HepG2 (cell line): ENCODE measurements around the gene VPS25.
"Not testable (repeated sequence)": the region's sequence is repeated elsewhere in the genome, so short reads cannot be mapped to it uniquely, and the experiment has no call there.

ENCODE experiments used
- BHLHE40 ChIP-seq: IDR thresholded peaks from 2 replicates; pipeline ENCODE4 v1.6.1; 2011; ENCODE audit warnings: low read length, improper control_type of control experiment
- BRCA1 ChIP-seq: sonication (generic); formaldehyde crosslinking; IDR thresholded peaks from 2 replicates; pipeline ENCODE4 v1.4.0; 2020; ENCODE audit warnings: missing genetic modification reagents
- EZH2 ChIP-seq: conservative IDR thresholded peaks from 2 replicates; pipeline ENCODE4 v1.6.1; 2012; ENCODE audit warnings: mild to moderate bottlenecking, low read depth, low read length, moderate library complexity
- GABPA ChIP-seq, 2 experiments: IDR thresholded peaks; 2 replicates each; pipeline ENCODE4 v1.6.1; 2011 to 2016; ENCODE audit warnings: low read depth in 2 of 2, low read length in 1 of 2, missing biosample characterization in 1 of 2, missing genetic modification characterization in 1 of 2
- MXI1 ChIP-seq: IDR thresholded peaks from 3 replicates; pipeline ENCODE4 v1.6.1; 2012; ENCODE audit warnings: low read depth, low read length, inconsistent platforms, borderline replicate concordance
- REST ChIP-seq, 2 experiments: IDR thresholded peaks; 2 replicates each; pipeline ENCODE4 v1.6.1; 2011 to 2012; ENCODE audit warnings: low read length in 2 of 2, borderline replicate concordance in 1 of 2, low read depth in 1 of 2, mild to moderate bottlenecking in 1 of 2, moderate library complexity in 1 of 2
- SETDB1 ChIP-seq: sonication (generic); formaldehyde crosslinking; IDR thresholded peaks from 2 replicates; pipeline ENCODE4 v1.5.1; 2020; ENCODE audit warnings: missing genetic modification reagents, mild to moderate bottlenecking, borderline replicate concordance
- TAF15 ChIP-seq: fragments of 200-400 bp; formaldehyde crosslinking; IDR thresholded peaks from one replicate; pipeline ENCODE4 v1.6.1; 2018; ENCODE audit warnings: mild to moderate bottlenecking, low read depth, low read length; ENCODE audit not compliant: poor library complexity, severe bottlenecking
- ZFP36L1 ChIP-seq: sonication (generic); formaldehyde crosslinking; IDR thresholded peaks from 2 replicates; pipeline ENCODE4 v1.8.0; 2022; ENCODE audit warnings: mild to moderate bottlenecking, missing genetic modification reagents, moderate library complexity
- ZFYVE20 ChIP-seq: sonication (generic); formaldehyde crosslinking; IDR thresholded peaks from 2 replicates; pipeline ENCODE4 v1.8.0; 2023; ENCODE audit warnings: low read depth, mild to moderate bottlenecking, moderate library complexity, missing genetic modification reagents, borderline replicate concordance
- ZKSCAN8 ChIP-seq: IDR thresholded peaks from 2 replicates; pipeline ENCODE4 v1.6.1; 2016; ENCODE audit warnings: borderline replicate concordance, missing genetic modification reagents, missing compliant biosample characterization
- TF ChIP-seq, protein P1 (sequence below): sonication (generic); formaldehyde crosslinking; IDR thresholded peaks from 2 replicates; pipeline ENCODE4 v1.8.1; 2023; ENCODE audit warnings: mild to moderate bottlenecking, missing genetic modification reagents
- TF ChIP-seq, protein P2 (sequence below): sonication (generic); formaldehyde crosslinking; IDR thresholded peaks from 2 replicates; pipeline ENCODE4 v1.5.0; 2020; ENCODE audit warnings: mild to moderate bottlenecking, missing genetic modification reagents, moderate library complexity

DNA sequence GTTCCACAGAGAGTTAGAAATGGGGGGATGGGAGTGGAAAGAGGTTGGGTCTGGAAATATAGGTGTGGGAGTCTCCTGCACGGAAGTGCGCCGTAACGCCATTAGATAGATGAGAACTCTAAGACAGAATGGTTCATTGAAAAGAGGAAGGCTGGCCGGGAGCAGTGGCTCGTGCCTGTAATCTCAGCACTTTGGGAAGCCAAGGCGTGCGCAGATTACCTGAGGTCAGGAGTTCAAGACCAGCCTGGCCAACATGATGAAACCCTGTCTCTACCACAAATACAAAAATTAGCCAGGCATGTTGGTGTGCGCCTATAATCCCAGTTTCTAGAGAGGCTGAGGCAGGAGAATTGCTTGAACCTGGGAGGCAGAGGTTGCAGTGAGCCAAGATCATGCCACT is 5.2 kb upstream of the VPS25 start:
- TF ChIP-seq, protein P1, sequence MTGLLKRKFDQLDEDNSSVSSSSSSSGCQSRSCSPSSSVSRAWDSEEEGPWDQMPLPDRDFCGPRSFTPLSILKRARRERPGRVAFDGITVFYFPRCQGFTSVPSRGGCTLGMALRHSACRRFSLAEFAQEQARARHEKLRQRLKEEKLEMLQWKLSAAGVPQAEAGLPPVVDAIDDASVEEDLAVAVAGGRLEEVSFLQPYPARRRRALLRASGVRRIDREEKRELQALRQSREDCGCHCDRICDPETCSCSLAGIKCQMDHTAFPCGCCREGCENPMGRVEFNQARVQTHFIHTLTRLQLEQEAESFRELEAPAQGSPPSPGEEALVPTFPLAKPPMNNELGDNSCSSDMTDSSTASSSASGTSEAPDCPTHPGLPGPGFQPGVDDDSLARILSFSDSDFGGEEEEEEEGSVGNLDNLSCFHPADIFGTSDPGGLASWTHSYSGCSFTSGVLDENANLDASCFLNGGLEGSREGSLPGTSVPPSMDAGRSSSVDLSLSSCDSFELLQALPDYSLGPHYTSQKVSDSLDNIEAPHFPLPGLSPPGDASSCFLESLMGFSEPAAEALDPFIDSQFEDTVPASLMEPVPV (CRISPR knock-in tag): not testable (repeated sequence)
- not testable (repeated sequence) for TF ChIP-seq BRCA1; GABPA (IDR thresholded peaks at IDR 0.05; ENCODE audit: low read depth, low read length); GABPA (CRISPR knock-in tag; IDR thresholded peaks at IDR 0.05; ENCODE audit: low read depth); SETDB1 (CRISPR knock-in tag); ZFP36L1 (CRISPR knock-in tag); TAF15; ZKSCAN8 (CRISPR knock-in tag); BHLHE40; MXI1; EZH2; ZFYVE20 (CRISPR knock-in tag); REST (IDR thresholded peaks at IDR 0.05; ENCODE audit: borderline replicate concordance in 1 of 2, low read depth in 1 of 2, low read length in 2 of 2)
- TF ChIP-seq, protein P2, sequence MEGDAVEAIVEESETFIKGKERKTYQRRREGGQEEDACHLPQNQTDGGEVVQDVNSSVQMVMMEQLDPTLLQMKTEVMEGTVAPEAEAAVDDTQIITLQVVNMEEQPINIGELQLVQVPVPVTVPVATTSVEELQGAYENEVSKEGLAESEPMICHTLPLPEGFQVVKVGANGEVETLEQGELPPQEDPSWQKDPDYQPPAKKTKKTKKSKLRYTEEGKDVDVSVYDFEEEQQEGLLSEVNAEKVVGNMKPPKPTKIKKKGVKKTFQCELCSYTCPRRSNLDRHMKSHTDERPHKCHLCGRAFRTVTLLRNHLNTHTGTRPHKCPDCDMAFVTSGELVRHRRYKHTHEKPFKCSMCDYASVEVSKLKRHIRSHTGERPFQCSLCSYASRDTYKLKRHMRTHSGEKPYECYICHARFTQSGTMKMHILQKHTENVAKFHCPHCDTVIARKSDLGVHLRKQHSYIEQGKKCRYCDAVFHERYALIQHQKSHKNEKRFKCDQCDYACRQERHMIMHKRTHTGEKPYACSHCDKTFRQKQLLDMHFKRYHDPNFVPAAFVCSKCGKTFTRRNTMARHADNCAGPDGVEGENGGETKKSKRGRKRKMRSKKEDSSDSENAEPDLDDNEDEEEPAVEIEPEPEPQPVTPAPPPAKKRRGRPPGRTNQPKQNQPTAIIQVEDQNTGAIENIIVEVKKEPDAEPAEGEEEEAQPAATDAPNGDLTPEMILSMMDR (CRISPR knock-in tag): not testable (repeated sequence)
